Neural crest cell (in vitro differentiated cells): Measurements from ENCODE around the gene LRRC9. TPM values are rescaled to one million over a fixed set of nuclear protein-coding genes. Genes with fewer than 3 reads are reported as not detected.
"Not testable (repeated sequence)": the region's sequence is repeated elsewhere in the genome, so short reads cannot be mapped to it uniquely, and the experiment has no call there.

Experiments
- DNase-seq: peaks from one replicate; pipeline ENCODE4 v3.0.0; 2021; ENCODE audit warnings: low read depth, mixed read lengths, low spot score
- H3K27ac Mint-ChIP-seq: one replicate; pipeline ENCODE4 v1.8.0; 2021; ENCODE audit warnings: mild to moderate bottlenecking, mixed read lengths; ENCODE audit not compliant: unreplicated experiment
- H3K27me3 Mint-ChIP-seq: 2 replicates; pipeline ENCODE4 v1.8.0; 2021; ENCODE audit warnings: low read depth, mild to moderate bottlenecking, mixed read lengths
- H3K36me3 Mint-ChIP-seq: 2 replicates; pipeline ENCODE4 v1.8.0; 2021; ENCODE audit warnings: low read depth, mild to moderate bottlenecking, mixed read lengths
- H3K4me1 Mint-ChIP-seq: 2 replicates; pipeline ENCODE4 v1.8.0; 2021; ENCODE audit warnings: mixed read lengths
- H3K4me3 Mint-ChIP-seq: one replicate; pipeline ENCODE4 v1.8.0; 2021; ENCODE audit warnings: mild to moderate bottlenecking, mixed read lengths
- H3K9me3 Mint-ChIP-seq: 2 replicates; pipeline ENCODE4 v1.8.0; 2021; ENCODE audit warnings: mixed read lengths
- total RNA-seq: library from RNA; stranded (reverse); gene quantifications from 2 replicates; pipeline ENCODE4 v1.2.1, GENCODE V29; 2021
- TF ChIP-seq, protein P1 (sequence below): fragments of 200-600 bp; sonication (generic); conservative IDR thresholded peaks from 2 replicates; pipeline ENCODE4 v1.5.0; 2021; ENCODE audit warnings: antibody characterized with exemption, mild to moderate bottlenecking

LRRC9 gene
- total RNA-seq, 1 donor from 2014 or later, result 1.0 TPM

GRCh38 chr14:60002819-60003492 is 83.0 kb downstream of the LRRC9 start:
- DNase-seq, result no peak
- Mint-ChIP-seq H3K4me1 (no peaks in the 10 kb centered on the region), H3K27ac (no peak overlapping the region), H3K36me3 (no peaks in the 10 kb centered on the region), H3K27me3 (no peaks in the 10 kb centered on the region), H3K9me3 (no peaks in the 10 kb centered on the region), H3K4me3 (no peak overlapping the region)
- TF ChIP-seq, protein P1, sequence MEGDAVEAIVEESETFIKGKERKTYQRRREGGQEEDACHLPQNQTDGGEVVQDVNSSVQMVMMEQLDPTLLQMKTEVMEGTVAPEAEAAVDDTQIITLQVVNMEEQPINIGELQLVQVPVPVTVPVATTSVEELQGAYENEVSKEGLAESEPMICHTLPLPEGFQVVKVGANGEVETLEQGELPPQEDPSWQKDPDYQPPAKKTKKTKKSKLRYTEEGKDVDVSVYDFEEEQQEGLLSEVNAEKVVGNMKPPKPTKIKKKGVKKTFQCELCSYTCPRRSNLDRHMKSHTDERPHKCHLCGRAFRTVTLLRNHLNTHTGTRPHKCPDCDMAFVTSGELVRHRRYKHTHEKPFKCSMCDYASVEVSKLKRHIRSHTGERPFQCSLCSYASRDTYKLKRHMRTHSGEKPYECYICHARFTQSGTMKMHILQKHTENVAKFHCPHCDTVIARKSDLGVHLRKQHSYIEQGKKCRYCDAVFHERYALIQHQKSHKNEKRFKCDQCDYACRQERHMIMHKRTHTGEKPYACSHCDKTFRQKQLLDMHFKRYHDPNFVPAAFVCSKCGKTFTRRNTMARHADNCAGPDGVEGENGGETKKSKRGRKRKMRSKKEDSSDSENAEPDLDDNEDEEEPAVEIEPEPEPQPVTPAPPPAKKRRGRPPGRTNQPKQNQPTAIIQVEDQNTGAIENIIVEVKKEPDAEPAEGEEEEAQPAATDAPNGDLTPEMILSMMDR, result no peak

DNA sequence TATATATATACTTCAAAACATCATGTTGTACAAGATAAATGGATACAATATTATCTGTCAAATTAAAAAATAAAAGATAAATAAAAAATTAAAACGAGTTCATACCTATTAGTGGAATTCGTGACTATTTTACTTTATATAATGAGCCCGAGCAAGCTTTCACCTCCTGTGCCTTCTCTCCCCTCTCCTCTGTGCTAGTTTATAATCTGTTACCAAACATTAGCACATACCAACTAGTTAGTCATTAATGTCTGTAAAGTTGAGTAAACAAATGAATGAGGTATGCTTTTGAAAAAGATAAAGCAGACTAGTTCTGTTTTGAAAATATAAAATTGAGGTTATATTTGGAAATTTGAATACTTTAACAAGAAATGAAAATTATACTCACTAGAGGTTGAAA is 84.0 kb downstream of the LRRC9 start:
- TF ChIP-seq, protein P1, result no peak
- Mint-ChIP-seq H3K27me3 (no peaks in the 10 kb centered on the region), H3K4me1 (no peaks in the 10 kb centered on the region), H3K27ac (no peak overlapping the region), H3K36me3 (no peaks in the 10 kb centered on the region), H3K9me3 (peaks cover under 1% of the 10 kb centered on the region), H3K4me3 (no peak overlapping the region)
- DNase-seq, result no peak

DNA sequence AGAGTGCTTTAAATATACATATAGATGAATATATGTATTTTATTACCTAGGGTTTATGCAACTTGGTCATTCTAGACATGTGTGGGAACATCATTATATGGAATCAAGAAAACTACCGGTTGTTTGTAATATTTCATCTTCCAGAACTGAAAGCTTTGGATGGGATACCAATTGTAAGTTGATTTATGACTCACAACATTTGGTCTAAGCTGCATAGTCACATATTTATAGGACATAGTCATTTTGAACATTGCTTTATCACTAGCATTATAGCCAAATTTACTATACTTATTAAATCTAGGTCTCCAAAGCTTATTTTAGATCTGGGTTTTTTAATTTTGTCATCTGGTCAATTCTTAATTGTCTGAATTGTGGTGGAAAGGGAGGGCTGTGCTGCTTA is 88.1 kb downstream of the LRRC9 start:
- Mint-ChIP-seq H3K4me1 (no peaks in the 10 kb centered on the region), H3K27me3 (no peaks in the 10 kb centered on the region), H3K9me3 (peaks cover 11% of the 10 kb centered on the region), H3K27ac (no peak overlapping the region), H3K4me3 (no peak overlapping the region), H3K36me3 (peaks cover 5% of the 10 kb centered on the region)
- no peak for DNase-seq
- TF ChIP-seq, protein P1, result no peak

DNA sequence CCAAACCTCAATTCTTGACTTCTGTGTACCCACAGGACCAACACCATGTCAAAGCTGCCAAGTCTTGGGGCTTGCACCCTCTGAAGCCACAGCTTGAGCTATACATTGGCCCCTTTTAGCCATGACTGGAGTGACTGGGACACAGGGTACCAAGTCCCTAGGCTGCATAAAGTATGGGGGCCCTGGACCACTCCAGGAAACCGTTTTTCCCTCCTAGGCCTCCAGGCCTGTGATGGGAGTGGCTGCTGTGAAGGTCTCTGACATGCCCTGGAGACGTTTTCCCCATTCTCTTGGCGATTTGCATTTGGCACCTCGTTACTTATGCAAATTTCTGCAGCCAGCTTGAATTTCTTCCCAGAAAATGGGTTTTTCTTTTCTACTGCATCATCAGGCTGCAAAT is 90.3 kb downstream of the LRRC9 start:
- H3K27me3 Mint-ChIP-seq, DNase-seq, H3K27ac Mint-ChIP-seq, H3K4me1 Mint-ChIP-seq, H3K4me3 Mint-ChIP-seq: not testable (repeated sequence)
- Mint-ChIP-seq H3K9me3 (peaks cover 22% of the 10 kb centered on the region), H3K36me3 (peaks cover 15% of the 10 kb centered on the region)

DNA sequence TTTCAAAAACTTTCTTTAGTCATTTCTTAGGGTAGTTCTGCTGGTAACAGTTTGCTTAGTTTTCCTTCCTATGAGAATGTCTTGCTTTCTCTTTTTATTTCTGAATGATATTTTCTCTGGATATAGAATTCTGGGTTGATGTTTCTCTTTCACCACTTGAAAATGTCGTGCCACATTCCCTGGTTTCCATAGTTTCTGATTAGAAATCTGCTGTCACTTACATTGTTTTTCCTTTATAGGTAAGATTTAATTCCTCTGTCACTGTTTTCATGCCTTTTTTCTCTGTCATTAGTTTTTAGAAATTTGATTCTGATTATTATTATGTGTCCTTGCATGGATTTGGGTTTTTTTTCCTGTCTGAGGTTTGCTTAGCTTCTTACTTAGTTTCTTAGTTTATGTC is 94.5 kb downstream of the LRRC9 start:
- H3K4me3 Mint-ChIP-seq, result no peak overlapping the region
- peaks cover 20% of the 10 kb centered on the region for H3K36me3 Mint-ChIP-seq
- H3K27me3 Mint-ChIP-seq, result peaks cover 4% of the 10 kb centered on the region
- peaks cover 24% of the 10 kb centered on the region for H3K9me3 Mint-ChIP-seq
- no peak for DNase-seq
- no peaks in the 10 kb centered on the region for H3K4me1 Mint-ChIP-seq
- TF ChIP-seq, protein P1, result no peak
- no peak overlapping the region for H3K27ac Mint-ChIP-seq

DNA sequence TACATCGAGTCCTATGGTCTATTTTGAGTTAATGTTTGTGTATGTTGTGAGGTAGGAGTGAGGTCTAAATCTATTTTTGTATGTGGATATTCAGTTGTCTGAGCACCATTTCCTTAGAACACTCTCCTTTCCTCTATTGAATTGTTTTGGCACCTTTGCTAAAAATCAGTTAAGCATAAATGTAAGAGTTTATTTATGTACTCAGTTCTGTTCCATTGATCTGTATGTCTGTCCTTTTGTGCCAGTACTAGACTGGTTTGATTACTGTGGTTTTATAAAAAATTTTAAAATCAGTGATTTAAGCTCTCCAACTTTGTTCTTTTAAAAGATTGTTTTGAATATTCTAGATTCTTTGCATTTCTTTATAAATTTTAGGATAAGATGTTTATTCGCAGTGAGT is 101.7 kb downstream of the LRRC9 start:
- Mint-ChIP-seq H3K4me1 (no peaks in the 10 kb centered on the region), H3K4me3 (no peak overlapping the region), H3K27ac (no peak overlapping the region), H3K9me3 (peaks cover 6% of the 10 kb centered on the region), H3K27me3 (peaks cover 4% of the 10 kb centered on the region), H3K36me3 (peaks cover 5% of the 10 kb centered on the region)
- TF ChIP-seq, protein P1, result no peak
- DNase-seq, result no peak
